WTC11 (cell line): ENCODE results near the gene KRT1.

ENCODE experiments used
- ATF2 ChIP-seq: sonication (generic); formaldehyde crosslinking; IDR thresholded peaks from 2 replicates; pipeline ENCODE4 v1.8.1; 2022; ENCODE audit warnings: low read depth, missing genetic modification reagents, borderline replicate concordance
- ATF3 ChIP-seq: sonication (generic); formaldehyde crosslinking; conservative IDR thresholded peaks from 2 replicates; pipeline ENCODE4 v1.8.1; 2022; ENCODE audit warnings: mild to moderate bottlenecking, missing genetic modification reagents
- CBFB ChIP-seq: sonication (generic); formaldehyde crosslinking; IDR thresholded peaks from 2 replicates; pipeline ENCODE4 v1.8.1; 2022; ENCODE audit warnings: mild to moderate bottlenecking, low read depth, missing genetic modification reagents
- CDX4 ChIP-seq: fragments of 250-450 bp; sonication (Bioruptor Pico); IDR thresholded peaks from 2 replicates; pipeline ENCODE4 v1.9.0; 2021; ENCODE audit warnings: moderate library complexity, mild to moderate bottlenecking, inconsistent platforms, borderline replicate concordance
- CREB1 ChIP-seq: sonication (generic); formaldehyde crosslinking; IDR thresholded peaks from 2 replicates; pipeline ENCODE4 v1.8.0; 2023; ENCODE audit warnings: mild to moderate bottlenecking, missing genetic modification reagents
- CTCF ChIP-seq: fragments of 200-600 bp; IDR thresholded peaks from 2 replicates; pipeline ENCODE4 v1.8.0; 2022; ENCODE audit warnings: antibody characterized with exemption
- FOXP1 ChIP-seq: sonication (generic); formaldehyde crosslinking; IDR thresholded peaks from 2 replicates; pipeline ENCODE4 v1.8.0; 2022; ENCODE audit warnings: missing genetic modification reagents, mild to moderate bottlenecking, moderate library complexity, borderline replicate concordance
- HMGXB4 ChIP-seq: sonication (generic); formaldehyde crosslinking; IDR thresholded peaks from 2 replicates; pipeline ENCODE4 v1.8.1; 2023; ENCODE audit warnings: mild to moderate bottlenecking, moderate library complexity, missing genetic modification reagents
- JUN ChIP-seq: sonication (generic); formaldehyde crosslinking; IDR thresholded peaks from 2 replicates; pipeline ENCODE4 v1.8.0; 2023; ENCODE audit warnings: mild to moderate bottlenecking, missing genetic modification reagents
- NR1H2 ChIP-seq: sonication (generic); formaldehyde crosslinking; IDR thresholded peaks from 2 replicates; pipeline ENCODE4 v1.9.0; 2021; ENCODE audit warnings: mild to moderate bottlenecking, moderate library complexity, missing genetic modification reagents
- TEAD1 ChIP-seq: sonication (generic); formaldehyde crosslinking; IDR thresholded peaks from 2 replicates; pipeline ENCODE4 v1.8.0; 2022; ENCODE audit warnings: mild to moderate bottlenecking, missing genetic modification reagents
- USF2 ChIP-seq: sonication (generic); formaldehyde crosslinking; IDR thresholded peaks from 2 replicates; pipeline ENCODE4 v1.8.1; 2023; ENCODE audit warnings: mild to moderate bottlenecking, missing genetic modification reagents, moderate library complexity
- ZBTB21 ChIP-seq: sonication (generic); formaldehyde crosslinking; IDR thresholded peaks from 2 replicates; pipeline ENCODE4 v1.8.1; 2023; ENCODE audit warnings: mild to moderate bottlenecking, missing genetic modification reagents, borderline replicate concordance

GRCh38 chr12:52631264-52631663 is 48.9 kb downstream of the KRT1 start:
- no peak for TF ChIP-seq CTCF
- no peak for TF ChIP-seq FOXP1 (CRISPR knock-in tag)
- TF ChIP-seq JUN (CRISPR knock-in tag) = no peak
- TF ChIP-seq ATF3 (CRISPR knock-in tag) = no peak
- TF ChIP-seq CREB1 = no peak
- no peak for TF ChIP-seq HMGXB4 (CRISPR knock-in tag)
- TF ChIP-seq ZBTB21 (CRISPR knock-in tag) = no peak
- no peak for TF ChIP-seq ATF2 (CRISPR knock-in tag)
- no peak for TF ChIP-seq CDX4 (CRISPR knock-in tag)
- no peak for TF ChIP-seq USF2 (CRISPR knock-in tag)
- TF ChIP-seq NR1H2 = no peak
- no peak for TF ChIP-seq TEAD1
- no peak for TF ChIP-seq CBFB (CRISPR knock-in tag)
